GM12872 (cell line): ENCODE measurements around the gene GNAI3.

Source experiments
- TF ChIP-seq, protein P1 (sequence below): IDR thresholded peaks from 3 replicates; pipeline ENCODE4 v1.5.1; 2011; ENCODE audit warnings: low read depth, mild to moderate bottlenecking, low read length, moderate library complexity; ENCODE audit not compliant: insufficient read depth

Gene GNAI3

DNA sequence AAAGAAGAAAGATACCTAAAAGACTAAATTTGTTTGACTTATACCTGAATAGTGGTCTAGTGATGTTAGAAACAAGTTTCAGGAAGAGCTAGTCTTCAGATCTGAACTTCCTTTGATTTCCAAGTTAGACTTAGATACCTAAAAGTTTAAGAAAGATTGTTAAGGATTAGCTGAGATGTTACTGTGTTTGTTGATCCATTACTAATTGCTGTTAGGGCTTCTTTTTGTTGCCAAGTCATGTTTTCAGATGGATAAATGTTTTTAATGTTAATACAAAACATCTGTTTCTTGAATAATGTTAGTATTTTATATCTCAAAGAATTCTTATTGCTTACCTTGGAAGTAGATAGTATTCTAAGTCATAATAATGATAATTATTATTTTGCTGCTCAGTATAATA is 11.6 kb downstream of the GNAI3 start:
- TF ChIP-seq, protein P1, sequence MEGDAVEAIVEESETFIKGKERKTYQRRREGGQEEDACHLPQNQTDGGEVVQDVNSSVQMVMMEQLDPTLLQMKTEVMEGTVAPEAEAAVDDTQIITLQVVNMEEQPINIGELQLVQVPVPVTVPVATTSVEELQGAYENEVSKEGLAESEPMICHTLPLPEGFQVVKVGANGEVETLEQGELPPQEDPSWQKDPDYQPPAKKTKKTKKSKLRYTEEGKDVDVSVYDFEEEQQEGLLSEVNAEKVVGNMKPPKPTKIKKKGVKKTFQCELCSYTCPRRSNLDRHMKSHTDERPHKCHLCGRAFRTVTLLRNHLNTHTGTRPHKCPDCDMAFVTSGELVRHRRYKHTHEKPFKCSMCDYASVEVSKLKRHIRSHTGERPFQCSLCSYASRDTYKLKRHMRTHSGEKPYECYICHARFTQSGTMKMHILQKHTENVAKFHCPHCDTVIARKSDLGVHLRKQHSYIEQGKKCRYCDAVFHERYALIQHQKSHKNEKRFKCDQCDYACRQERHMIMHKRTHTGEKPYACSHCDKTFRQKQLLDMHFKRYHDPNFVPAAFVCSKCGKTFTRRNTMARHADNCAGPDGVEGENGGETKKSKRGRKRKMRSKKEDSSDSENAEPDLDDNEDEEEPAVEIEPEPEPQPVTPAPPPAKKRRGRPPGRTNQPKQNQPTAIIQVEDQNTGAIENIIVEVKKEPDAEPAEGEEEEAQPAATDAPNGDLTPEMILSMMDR = no peak

DNA sequence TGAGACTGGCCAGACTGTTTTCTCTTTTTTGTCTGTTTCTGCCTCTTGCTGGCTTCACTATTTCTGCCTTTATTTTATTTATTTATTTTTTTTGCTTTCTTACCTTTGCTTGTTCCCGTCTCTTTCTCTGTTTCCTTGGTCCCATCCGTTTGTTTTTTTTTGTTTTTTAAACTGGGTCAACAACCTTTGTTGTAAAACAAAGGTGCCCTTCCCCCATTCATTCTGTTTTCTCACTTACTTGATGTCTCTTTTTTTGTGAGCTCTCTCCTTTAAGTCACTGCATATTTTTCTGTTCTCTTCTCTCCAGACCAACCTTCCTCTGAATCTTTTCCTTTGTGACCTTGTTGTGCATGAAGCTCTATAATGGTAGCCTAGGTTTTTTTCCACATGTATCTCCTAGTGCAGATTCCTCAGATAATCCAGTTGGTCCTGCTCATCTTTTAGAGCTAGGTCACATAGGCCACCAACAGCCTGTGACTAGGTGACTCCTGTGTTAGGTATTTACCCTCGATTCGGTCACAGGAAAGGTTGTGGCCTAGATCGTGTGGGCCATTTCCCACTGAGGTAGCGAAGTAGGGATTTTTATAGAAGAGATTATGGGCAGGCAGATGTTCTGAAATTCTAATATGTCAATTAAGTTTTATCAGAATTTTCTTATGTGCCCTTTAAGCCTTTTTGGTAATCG is 15.9 kb downstream of the GNAI3 start:
- TF ChIP-seq, protein P1 = no peak

DNA sequence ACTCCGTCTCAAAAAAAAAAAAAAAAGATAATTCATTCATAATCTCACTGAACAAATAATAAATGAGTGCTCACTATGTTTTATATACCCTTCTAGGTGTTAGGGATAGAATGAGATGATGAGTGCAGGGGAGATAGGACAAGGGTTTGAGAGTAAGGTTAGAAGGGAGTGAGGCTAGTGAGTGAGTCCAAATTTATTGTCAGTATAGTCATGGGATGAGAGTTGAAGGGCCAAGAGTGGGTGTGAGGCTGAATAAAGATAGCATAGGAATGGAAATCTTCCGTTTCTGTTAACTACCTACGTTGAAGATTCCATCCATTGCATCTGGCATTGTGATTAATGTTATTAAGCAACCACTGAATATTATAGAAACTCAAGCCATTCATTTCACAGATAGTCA is 16.8 kb downstream of the GNAI3 start:
- TF ChIP-seq, protein P1 = no peak

DNA sequence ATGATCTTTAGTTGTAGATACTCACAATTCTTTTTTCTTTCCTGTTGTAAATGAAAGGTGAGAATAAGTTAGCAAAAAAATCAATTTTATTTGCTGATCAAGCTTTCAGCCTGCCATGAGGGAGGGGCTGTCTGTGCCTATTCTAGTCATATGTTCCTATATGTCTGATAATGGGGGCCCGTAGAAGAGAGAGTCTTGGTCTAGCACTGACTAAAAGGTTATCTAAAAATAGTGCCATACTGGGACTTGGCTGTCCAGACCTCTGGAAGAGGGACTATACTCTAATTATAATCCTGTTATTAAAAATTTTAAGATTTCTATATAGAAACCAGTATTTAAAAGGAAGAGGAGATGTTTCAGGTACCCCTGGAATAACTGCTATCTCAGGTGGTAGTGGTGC is 18.6 kb downstream of the GNAI3 start:
- TF ChIP-seq, protein P1 = no peak

DNA sequence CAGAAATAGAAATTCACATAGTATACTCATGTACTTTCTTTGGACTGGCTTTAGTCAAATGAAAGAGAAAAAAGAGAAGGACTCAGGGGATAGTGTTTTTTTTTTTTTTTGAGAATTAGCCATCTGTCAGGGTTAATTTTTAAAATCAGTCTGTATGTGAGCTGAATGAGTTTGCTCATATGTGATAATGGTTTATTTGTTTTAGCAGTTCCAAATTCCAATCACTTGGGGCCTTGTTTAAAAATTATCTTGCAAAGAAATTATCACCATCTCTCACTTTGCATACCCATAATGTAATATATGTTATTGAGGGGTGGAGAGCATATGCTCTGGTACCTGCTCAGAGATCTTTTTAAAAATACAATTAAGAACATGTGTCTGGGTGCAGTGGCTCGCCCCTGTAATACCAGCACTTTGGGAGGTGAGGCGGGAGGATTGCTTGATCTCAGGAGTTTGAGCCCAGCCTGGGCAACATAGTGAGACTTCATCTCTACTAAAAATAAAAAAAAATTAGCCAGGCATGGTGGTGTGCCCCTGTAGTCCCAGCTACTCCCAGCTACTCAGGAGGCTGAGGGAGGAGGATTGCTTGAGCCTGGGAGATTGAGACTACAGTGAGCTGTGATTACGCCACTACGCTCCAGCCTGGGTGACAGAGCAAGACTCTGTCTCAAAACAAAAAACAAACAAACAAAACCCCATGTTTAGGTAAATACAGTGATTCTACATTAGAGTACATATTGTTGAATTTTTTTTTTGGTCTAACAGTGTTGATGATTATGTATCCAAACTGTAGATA is 19.7 kb downstream of the GNAI3 start:
- TF ChIP-seq, protein P1 = no peak

DNA sequence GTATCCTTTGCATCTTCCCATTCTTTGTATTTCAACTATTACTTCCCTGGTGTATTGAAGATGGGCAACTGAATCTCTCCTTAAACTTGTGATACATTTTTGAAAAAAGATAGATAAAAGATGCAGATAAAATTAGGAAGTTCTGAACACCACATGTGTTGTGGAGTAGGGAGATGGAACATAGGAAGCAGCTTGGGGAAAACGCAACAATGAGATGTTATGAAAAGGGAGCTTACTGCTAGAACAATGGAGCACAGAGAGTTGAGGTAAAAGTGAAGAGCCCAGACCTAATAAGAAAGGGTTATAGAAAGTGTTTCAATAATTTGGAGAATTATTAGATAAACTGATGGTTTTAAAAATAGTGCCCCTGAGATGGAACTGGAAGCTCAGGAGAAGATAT is 20.9 kb downstream of the GNAI3 start:
- TF ChIP-seq, protein P1 = no peak

DNA sequence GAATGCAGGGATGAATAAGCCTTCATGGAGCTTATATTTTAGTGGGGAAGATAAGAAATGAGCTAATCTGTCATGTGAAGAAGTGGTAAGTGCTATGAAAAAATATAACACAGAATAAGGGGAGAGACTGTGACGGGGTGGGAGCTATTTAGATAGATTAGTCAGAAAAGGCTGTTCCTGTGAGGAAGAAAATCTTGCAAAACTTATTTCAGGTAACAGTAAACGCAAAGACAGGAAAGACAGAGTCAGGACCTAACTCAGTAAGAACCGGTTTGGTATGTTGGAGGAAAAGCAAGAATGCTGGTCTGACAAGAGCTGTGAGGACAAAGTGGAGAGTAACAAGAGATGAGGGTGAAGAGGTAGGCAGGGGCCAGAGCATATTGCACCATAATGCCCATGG is 22.0 kb downstream of the GNAI3 start:
- TF ChIP-seq, protein P1 = no peak
